Measurements from ENCODE around the gene CADPS.

Gene CADPS

DNA sequence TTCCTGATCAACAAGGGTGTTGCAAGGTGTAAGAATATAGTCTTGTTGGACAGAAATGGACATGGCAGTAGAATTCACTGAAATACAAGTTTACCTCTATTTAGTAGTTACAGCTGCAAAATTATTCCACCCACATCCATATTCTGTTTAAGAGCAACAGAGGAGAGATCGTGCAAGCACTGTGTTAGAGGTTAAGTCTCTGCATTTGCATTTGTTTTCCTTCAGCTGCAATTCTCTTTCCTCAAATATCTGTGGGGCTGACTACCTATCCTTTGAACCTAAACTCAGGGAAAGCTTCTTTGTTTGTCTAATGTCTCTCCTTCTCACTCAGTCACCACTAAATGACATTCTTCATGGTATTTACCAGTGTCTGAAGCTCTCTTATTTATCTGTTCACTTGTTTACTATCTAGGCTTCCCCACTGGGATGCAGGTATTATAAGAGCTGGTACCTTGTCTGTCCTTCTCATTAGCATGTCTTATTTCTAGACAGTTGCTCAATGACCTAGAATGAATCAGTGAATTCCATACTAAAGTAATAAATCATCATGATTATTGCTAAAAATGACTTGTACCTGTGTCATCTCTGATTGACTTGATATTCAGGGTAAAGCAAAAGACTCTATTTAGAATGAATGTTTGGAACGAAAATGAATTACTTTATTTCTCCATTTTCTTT, 326.5 kb downstream of the CADPS start:
- no peak for DNase-seq

DNA sequence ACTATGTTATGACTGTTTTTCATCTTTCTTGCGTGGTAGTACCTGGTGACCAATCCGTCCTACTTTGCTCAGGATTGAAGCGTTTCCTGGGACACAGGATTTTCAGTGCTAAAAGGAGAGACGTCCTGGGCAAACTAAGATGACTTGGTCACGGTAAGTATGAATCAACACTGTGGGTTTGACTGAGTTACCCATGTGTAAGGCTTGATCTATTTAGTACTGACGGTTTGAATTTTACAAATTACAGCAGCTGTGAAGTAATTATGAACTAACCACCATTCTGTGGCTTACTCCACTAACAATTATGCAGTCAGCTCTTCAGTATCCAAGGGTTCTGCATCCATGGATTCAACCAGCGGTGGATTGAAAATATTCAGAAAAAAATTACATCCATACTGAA, 328.9 kb downstream of the CADPS start:
- DNase-seq = no peak

DNA sequence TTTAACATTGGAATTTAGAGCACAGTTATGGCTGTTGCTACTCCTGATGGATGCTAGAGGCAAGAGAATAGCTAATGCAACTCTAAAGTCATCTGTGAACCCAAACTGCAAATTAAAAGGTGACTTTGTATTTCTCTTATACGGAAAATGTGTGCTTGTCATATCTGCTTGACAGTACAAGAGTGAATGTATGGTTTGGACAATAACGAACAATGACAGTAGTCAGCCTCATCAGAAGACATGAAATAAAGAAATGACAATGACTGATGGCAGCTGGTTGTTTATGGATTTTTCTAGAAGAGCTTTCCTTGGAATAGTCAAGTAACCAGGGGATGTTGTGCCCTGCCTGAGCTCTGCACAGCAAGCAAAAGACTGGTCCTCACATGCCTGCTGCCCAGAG, 333.0 kb downstream of the CADPS start:
- DNase-seq = no peak

DNA sequence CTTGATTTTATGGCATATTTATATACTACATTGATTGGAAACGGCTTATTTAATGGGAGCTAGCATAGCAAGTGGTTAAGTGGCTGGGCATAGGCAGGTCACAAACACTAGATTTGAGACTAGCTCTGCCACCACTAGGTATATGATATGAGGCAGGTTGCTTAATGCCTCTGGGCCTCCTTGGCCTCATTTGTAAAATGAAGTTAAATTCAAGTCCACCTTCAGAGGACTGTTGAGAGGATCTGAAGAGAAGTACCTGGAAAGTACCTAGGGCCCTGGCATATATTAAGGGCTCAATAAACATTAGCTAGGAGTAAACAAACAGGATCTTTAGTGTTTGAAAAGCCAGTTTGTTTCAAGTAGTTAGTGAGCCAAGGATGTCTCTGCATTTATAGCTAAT, 335.5 kb downstream of the CADPS start:
- DNase-seq = no peak

DNA sequence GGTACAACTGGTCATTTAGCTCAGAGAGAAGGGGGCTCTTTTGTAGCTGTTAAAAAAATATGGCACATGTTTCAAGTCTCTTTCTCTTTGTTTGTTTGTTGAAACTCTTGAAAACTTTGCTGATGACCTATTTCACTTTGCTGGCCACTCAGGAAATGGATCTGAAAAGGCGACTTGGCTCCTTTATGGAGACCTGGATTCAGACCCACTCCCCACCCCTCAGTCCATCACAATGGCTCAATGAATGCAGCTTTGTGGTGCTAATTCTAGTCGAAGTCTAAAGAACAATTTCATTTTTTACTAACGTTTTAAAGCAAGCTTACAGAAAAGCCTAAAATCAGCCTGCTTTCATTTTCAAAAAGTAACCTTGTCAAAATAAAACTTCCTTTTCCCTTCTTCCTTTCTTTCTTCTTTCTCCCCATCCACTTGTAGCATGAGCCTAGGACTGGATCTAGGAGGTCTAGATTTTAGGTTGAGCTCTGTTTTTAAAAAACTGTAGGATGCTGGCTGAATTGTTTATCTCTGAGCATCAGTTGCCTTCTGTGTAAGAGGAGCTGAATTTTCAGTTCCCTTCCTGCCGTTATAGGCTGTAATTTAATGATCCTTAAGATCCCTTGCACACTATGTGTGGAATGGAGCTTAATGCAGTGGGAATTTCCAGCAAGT, 336.4 kb downstream of the CADPS start:
- DNase-seq = no peak

DNA sequence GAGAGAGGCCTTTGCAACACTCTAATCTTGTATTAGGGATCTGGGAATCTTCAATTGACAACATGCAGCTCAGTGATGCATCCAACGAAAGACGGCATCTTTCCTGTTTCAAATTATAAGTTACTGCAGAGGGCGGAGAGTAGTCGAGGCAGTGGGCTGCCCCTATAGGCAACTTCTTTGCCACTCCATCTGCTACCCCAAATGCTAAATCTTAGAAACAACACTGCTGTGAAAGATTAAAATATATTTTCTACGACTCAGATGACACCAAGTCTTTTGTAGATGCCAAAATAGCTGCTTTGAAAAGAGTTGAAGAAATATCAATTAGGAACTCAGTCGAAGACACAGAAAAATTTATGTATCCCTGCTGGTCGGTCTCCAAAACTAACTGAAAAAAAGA, 340.9 kb downstream of the CADPS start:
- DNase-seq = no peak

DNA sequence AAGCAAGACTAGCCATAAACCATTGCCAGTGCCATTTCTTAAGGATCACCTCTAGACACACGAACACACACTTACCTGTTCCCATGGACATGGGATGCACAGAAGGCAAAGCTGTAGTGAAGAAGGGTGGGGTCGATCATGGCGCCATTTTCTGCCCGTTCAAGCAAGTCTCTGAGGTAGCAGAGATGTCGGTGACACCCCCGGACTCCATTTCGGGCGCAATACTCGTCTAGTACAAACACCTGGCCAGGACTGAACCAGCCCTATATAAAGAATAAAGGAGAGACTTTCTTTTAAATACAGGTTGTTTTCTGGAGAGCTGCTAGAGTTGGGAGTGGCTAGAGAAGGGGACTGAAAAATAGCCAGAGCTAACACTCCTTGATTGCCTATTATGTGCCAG, 342.4 kb downstream of the CADPS start:
- no peak for DNase-seq

DNA sequence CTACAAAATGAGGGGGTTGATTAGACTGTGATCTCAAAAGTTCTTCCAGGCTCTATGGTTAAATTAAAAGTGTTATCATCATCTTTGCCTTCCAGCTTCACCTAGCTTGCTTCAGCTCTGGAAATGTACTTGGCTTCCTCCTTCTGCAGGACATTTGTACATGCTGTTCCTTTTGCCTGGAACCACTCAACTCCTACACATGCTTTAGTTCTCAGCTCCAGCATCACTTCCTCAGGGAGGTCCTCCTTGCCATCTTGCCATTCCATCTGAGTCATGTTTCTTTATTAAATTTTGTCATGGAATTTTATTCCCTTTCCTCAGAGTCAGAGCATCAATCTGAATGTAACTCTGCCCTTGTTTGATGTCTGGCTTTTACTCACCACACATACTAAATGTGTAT, 343.2 kb downstream of the CADPS start:
- DNase-seq = no peak

DNA sequence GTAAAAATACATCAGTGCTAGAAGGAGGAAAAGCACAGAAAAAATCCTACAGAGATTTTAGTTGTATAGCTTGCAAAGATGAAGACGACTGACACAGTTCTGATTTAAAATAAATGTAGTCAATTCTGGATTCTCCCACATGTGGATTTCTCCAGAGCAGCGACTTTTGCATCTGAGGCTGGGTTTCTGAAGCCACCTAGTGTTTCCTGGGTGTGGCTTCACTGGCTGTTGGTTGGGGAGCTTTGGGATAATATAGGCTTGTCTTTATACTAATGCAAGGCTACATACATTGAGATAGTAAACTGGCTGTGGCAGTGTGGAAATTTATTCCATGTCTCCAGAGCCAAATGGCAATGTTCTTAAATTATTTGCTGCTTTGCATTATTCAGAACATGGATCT, 343.7 kb downstream of the CADPS start:
- DNase-seq = peak; percentile 0

DNA sequence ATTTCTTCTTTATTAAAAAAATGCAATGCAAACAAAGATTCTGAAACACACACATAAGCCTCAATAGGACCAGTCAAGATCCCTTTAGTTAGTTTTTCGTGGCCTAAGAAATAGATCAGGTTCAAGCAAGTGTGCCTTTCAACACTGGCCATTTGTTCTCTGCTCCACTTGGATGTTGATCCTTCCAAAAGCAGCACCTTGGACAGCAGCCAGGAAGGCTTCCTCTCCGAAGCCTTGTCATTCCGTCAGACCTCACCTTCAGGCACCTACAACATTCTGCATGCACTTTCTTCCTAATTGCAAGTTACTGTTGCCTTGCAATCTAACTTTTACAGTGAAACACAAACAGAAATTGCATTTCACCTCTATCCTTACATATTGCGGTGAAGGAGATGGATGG, 346.0 kb downstream of the CADPS start:
- DNase-seq = peak; percentile 24

DNA sequence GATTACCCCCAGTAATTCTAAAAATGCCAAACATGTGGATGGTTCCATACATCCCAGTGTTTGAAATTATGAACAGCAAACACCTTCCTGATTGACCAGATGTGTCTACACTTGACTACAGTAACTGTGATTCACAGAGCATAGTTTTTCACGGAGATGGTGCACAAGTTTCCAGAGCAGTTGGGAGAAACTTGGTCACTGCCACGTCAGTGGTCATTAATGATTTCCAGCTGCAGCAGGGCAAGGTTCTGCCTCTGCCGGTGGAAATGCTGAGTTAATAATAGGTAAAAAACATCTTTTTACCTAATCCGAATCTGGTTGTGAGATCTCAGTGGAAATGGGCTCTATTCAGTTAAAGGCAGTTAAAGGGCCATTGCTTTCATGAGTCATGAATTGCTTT, 347.7 kb downstream of the CADPS start:
- DNase-seq = no peak

DNA sequence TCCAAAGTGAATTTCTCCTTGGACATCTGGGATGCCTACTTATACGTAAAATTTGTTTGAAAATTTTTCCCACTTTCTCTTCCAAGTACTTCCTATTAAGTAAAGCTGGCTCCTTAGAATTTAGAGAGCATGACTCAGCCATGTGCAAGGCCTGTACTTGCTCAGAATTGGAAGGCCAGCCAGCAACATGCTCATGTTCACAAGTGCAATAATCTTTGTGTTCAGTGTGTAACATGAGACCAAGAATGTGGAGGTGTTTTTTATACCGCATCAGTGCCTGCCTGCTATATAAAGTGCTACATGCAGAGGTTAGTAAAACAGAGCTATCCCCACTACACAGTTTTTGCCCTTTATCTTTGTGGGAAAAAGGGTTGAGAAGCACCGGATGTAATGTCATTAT, 349.9 kb downstream of the CADPS start:
- DNase-seq = peak; percentile 19

DNA sequence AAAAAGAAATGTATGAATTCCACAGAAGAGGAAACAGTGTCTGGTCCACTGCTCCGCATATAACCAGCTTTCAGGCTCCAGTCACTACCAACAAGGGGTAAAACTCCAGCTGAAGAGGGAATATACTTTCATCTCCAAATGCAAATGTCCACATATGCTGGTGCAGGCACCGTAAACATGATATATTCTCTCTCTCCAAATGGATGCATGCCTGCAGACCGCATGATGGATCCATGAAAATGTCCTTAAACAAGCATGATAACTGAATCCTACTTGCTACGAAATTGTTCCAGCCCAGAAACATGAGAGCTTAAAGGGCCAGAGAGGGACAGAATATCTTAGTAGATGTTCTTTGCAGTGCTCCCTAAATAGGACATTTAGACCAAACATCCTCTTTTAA, 351.5 kb downstream of the CADPS start:
- no peak for DNase-seq

DNA sequence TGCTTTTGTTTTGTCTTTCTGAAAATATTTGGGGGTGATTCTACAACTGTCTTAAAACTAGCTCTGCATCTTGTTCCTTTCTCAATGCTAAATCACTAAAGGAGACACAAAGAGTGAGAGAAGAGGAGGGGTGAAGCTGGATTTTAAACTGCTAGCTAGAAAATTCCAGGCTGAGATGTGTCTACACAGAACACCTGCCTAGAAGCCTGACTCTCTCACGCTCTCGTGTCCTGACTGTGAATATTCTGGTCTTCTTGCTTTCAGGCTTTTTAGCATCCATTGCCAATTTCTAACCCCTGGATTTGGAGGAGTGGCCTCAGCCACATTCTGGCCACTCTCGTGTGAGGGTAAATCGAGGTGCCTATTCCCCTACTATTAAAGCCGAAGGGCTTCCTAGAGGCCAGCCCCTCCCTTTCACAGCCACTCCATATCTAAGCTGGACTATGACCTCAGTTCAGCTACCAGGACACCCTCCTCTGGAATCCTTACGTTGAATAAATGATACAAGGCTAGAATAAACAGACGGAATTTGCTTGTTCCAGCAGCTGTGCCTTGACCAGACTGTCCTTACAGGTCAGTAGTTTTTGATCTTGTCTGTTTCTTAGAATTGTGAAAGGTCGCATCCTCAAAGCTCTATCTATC, 353.6 kb downstream of the CADPS start:
- no peak for DNase-seq

DNA sequence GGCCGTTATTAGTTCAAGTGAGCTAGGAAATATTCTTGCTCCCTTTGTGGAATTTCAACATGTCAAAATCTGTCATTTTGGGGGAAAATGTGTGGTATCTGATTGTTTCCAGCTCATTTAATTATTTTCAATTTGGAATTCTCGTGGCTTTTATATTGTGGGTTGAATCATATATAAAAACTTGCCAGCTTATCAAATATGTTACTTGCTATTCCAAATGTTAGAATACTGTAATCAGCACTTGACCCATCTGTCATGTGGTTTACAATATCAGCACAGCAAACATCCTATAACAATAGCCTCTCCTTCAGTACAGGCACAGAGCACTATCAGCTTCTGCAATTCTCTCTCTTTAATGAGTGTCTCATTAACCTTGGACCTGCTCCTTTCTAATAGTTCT, 371.7 kb downstream of the CADPS start:
- DNase-seq = peak; percentile 82

DNA sequence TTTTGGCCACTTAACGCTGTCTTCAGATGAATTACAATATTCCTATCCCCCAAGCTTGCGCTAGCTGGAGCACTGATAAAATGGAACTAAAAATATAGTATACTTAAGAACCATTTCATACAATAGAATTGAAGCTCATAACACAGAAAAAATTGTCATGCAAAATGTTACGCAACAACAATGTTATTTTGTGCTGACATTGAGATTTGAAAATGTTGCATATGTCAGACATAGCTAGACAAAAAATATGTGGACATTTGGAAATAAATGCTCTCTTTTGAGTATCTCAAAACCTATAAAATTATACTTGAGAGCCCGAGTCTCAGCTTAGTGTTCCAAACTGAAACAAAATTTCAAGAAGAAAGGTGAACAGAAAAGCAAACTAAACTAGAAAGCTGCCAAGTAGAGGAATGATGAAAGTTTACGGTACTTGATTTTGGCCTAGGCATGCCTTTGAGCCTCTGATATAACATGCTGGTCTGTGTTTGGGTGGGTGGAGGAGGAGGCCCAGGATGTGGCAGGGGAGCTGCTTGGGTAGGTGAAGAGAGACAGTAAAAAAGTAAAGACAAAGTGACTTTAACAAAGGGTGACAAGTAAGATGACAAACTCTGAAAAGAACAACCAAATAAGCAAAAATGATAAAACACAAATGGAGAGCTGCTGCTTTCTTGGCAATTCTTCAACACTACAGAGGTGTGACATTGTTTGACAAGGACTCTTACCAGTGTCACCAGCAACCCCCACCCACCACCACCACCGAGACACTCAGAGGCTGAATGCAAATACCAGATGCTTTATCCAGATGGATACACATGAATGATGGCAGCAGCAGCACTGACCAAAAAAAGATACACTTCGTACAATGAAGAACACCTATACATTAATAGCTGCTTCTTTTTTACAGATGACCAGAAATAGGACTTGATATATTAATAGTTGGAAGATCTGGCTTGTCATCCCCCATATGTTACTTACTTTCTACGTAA, 372.6 kb downstream of the CADPS start:
- DNase-seq = peak; percentile 37

DNA sequence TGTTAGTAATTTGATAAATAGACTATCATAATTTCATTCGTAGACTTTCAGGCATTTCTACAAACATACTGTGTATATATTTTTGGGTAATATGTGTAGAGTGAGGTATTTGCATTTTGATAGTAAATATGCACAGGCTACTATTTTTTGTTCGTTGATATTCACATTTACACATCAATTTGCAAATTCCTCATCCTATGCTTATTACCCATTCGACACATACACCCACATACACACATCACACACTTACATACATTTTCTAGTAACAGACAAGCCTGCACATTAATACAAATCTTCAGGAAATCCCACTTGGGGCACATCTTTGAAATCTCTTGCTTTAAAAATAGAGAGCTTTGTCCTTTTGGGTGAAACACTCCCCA, 373.9 kb downstream of the CADPS start:
- DNase-seq = no peak

DNA sequence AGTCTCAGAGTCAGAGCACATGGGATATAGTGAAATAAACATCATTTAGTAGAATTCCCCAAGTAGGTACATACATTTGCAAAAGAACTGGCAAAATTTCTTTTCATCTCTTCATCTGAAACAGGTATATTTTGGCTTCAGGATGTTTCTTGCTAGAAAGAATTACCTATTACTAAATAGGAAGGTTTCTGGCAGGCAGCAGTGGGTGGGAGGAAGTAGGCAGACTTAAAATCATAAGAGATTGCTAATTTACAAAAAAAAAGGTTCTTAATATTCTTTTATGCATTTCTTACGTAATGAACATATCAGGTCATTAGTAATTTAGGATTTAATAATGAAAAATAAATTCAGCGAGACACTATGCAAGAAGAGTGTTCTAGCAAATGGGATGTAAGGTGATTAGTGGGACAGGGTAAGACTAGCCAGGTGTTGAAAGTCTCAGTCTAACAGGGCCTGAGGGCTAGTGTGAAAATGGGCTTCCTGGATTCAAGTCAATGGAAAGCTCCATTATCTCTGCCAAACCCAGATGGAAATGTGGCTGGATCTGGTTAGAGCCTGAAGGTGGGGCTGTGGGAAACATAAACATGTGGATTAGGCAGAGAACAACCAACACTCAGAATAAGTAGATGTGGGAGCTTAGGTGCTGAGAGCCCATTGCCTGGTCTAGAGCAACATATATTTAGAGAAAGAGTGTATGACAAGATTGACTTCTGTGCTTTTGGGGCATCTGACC, 374.5 kb downstream of the CADPS start:
- DNase-seq = peak; percentile 68

DNA sequence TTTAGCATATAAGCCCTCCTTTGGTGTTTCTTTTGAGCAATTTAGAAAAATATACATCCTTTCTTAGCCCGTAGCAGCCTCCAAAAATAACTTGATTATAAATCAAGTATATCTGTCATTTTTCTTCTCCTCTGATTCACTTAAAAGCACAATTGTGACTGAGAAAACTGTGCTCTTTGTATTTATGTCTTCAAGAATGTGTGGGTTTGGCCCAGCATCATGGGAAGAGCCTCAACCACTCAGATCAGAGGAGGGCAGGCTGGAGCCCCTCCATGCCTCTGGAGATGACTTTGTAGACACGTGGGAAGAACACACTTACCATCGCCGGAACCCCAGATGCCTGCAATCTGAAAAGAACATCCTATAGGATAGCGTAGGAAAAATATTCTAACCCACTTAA, 378.1 kb downstream of the CADPS start:
- no peak for DNase-seq

DNA sequence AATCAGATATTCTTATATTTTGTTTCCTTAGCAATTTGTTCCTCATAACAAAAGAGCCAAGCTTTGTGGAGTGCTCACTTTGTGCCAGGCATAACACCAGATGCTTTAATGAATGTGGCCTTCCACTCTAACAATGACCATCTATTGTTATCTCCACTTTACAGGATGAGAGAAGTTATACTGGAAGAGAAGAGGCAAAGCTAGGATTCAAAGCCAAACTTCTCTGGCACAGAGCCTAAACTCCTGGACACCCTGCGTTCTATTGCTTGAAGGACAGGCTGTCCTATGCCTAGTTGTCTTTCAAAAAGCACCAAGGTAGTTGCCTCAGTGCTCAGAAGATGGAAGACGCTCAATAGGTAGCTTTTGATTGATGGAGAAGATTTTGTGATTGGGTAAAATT, 378.7 kb downstream of the CADPS start:
- DNase-seq = no peak

DNA sequence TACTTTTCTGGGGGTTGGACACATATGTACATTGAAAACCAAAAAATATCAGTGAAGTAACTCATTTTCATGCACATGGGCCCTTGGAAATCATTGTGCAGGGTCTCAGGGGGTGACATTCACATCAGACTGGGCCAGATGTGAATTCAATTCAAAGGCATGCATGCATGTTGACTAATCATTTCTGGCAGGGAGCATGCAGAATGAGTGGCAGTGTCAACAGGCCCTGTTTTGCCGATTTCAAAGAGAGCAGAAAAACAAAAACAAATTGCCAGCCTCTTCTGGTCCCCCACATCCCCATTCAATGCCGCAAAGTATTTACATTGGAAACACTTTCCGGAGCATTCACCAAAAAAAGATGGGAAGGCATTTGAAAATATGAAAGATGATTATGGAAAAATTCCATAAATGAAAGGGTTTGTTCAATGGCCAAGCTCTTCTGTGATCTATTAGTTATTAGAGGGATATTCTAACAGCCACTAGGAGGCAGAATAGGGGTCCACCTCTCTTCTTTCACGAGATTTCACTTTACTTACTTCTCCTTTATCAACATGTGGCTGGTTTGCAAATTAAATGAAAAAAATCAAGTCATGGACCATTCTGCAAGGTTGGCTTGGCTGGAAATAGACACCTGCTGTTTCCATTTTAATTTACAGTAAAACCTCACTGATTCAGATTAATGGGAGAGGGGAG, 382.0 kb downstream of the CADPS start:
- DNase-seq = no peak

DNA sequence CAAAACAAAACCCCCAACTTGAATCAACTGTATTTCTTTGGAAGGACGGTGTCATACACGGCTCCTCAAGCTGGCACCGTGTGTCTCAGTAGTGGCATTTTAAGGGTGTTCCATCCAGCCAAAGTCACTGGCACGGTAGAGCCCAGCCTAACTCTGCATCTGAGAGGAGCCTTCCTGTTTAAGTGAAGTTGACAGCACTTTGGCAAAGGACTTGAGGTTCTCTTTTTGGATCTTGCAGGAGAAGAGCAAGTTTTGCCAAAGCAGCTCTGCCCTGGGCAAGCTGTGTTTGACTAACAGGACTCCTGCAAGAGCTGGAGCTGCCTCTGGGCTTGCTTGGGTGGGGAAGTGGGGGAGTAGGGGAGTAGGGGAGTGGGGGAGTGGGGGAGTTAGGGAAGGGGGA, 392.3 kb downstream of the CADPS start:
- DNase-seq = no peak
